Cardiac fibroblast (primary cell): Measurements from ENCODE around the gene PTPRG.
A peak's percentile ranks its signal among the peaks of the same experiment; 100 is the strongest.

Source experiments
- DNase-seq, 2 donors: peaks; one replicate each; pipeline versions ENCODE4 v3.0.0 to v3.0.0-alpha.2; 2010; ENCODE audit warnings: low read depth in 2 of 2
- H3K4me3 ChIP-seq, 2 donors: replicated peaks in 1 of 2; 1 replicate in 1 of 2; 2 replicates in 1 of 2; pipeline ENCODE4 v1.5.1; 2011; ENCODE audit warnings: low read depth in 2 of 2, low read length in 2 of 2, mild to moderate bottlenecking in 2 of 2, moderate library complexity in 1 of 2
- TF ChIP-seq, protein P1 (sequence below): IDR thresholded peaks from one replicate; pipeline ENCODE4 v1.5.1; 2011; ENCODE audit warnings: low read depth, mild to moderate bottlenecking, low read length, inconsistent platforms

Gene PTPRG

DNA sequence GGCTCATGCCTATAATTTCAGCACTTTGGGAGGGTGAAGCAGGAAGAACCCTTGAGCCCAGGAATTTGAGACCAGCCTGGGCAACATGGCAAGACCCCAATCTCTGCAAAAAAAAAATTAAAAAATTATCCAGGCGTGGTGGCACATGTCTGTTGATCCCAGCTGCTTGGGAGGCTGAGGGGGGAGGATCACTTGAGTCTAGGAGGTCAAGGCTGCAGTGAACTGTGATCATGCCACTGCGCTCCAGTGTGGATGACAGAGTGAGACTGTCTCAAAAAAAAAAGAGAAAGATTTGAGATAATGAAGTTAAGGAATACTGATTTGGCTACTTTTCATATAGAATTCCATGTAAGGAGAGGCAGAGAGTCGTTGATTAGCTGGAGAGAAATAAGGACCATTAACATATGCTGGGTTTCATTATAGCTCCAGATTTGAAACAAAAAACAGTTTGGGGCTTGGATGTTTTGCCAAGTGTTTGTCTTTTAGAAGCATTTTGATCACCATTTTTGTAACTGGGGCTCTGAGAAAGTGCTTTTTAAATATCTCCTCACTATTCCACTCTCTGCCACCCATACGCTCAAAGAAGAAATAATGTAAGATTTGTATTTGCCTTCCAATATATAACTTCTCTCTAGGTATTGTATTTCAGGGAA lies 597.8 kb downstream of the PTPRG start:
- TF ChIP-seq, protein P1, sequence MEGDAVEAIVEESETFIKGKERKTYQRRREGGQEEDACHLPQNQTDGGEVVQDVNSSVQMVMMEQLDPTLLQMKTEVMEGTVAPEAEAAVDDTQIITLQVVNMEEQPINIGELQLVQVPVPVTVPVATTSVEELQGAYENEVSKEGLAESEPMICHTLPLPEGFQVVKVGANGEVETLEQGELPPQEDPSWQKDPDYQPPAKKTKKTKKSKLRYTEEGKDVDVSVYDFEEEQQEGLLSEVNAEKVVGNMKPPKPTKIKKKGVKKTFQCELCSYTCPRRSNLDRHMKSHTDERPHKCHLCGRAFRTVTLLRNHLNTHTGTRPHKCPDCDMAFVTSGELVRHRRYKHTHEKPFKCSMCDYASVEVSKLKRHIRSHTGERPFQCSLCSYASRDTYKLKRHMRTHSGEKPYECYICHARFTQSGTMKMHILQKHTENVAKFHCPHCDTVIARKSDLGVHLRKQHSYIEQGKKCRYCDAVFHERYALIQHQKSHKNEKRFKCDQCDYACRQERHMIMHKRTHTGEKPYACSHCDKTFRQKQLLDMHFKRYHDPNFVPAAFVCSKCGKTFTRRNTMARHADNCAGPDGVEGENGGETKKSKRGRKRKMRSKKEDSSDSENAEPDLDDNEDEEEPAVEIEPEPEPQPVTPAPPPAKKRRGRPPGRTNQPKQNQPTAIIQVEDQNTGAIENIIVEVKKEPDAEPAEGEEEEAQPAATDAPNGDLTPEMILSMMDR: no peak
- no peak for DNase-seq
- no peak overlapping the region for H3K4me3 ChIP-seq

DNA sequence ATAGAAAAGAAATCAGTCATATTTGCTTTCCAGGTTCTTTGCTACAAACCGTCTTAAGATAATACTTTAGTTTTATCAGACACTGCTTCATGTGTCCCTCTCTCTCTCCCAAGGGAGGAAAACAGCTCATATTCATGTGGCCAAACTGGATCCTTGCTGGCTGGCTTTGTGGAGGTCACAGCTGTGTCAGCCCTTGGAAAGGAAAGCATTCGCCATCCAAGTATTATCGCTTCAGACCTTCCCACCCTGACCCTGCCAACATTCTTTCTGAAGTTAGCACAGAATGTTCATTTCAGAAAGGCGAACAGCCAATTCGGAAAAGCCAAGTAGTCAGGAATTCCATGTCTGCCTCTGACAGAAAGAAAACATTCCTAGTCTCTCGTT lies 598.3 kb downstream of the PTPRG start:
- peak; percentile 88 to 95 for DNase-seq
- TF ChIP-seq, protein P1: no peak
- H3K4me3 ChIP-seq: no peak overlapping the region

DNA sequence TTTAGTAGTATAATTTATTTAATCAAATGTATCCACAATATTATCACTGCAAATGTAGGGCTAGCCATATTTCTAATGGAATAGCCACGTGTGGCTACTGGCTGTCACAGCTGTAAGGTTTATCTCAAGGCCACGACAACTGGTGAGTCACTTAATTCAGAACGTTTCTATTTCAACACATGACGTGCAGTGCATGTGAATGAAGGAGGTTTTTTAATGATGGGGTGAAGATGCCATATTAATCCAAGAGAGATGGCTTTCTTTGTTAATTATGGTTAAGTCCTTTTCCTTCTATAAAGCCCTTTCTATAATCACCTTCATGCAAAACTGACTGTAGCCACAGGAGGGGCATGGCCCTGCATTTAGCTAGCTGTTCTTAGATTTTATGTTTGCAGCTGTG lies 600.0 kb downstream of the PTPRG start:
- peak; percentile 82 to 84 for DNase-seq
- TF ChIP-seq, protein P1: no peak
- no peak overlapping the region for H3K4me3 ChIP-seq

DNA sequence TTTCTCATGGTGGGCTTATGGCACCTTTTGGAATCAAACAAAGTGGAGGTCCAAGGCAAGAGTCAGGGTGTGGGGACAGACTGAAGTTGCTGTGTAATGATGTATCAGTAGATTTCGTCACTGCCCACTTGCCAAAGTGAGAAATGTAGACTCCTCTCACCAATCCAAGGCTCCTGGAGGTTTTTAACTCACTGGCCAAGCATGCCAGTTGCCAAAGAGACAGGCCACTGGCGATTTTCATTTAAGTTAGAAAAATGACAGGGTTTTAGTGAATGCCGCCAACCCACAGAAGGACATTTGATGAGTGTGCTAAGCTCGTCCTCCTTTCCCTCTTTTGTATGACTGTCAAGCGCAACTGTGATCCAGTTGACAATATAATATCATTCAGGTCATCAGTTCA lies 602.8 kb downstream of the PTPRG start:
- DNase-seq: peak in 1 of 2 donors; percentile 26
- TF ChIP-seq, protein P1: no peak
- no peak overlapping the region for H3K4me3 ChIP-seq

DNA sequence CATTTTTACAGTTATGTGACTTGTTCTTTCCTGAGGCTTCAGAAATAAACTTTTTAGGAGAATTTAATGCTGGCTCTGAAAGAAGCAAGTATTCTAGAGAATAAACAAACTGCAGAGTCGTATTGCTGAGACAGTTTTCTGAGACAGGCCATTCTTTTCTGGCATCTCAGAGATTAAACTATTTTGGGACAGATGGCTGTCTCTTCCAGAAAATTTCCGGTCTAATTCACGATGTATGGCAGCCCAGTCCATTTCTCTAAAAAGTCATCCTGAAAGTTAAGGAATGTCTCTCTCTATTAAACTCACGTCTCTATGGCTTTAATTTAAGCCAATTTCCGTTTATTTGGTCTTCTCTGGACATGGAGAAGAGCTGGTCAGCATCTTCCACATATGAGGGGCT lies 603.4 kb downstream of the PTPRG start:
- no peak for DNase-seq
- TF ChIP-seq, protein P1: no peak
- H3K4me3 ChIP-seq: no peak overlapping the region

DNA sequence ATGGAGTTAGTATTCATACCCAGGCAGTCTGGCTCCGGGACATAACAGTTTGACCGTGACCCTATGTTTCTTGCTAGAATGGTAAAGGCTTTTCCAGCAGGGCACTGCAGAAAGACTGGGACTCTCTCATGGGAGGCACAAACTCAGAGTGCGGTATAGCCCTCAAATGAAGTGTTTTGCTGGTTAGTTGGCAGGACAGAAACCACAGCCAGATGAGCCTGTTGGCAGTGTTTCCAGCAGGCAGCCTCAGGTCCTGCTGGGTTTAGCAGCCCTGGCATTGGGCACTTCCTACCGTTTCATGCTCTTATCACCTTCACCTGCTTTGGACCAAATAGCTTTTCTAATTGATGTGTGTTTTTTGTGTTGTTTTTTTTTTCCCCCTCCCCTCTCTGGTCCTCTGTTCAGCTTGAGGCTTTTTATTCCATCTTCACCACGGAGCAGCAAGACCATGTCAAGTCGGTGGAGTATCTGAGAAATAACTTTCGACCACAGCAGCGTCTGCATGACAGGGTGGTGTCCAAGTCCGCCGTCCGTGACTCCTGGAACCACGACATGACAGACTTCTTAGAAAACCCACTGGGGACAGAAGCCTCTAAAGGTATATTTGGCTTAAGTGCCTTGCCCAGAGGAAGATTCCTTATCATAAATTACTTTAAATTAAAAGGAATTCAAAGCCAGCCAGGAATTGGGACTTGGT lies 606.3 kb downstream of the PTPRG start:
- DNase-seq: peak; percentile 9 to 22
- TF ChIP-seq, protein P1: no peak
- no peak overlapping the region for H3K4me3 ChIP-seq
